IPS-15b (cell line): ENCODE measurements around the gene LIX1.

Source experiments
- H3K27me3 ChIP-seq: one replicate; pipeline ENCODE4 v1.6.1; 2013; ENCODE audit warnings: low read length; ENCODE audit not compliant: control insufficient read depth, insufficient read depth
- H3K36me3 ChIP-seq: one replicate; pipeline ENCODE4 v1.6.1; 2013; ENCODE audit warnings: low read length; ENCODE audit not compliant: control insufficient read depth, insufficient read depth
- H3K4me1 ChIP-seq: one replicate; pipeline ENCODE4 v1.6.1; 2013; ENCODE audit warnings: mild to moderate bottlenecking, low read length; ENCODE audit not compliant: control insufficient read depth, insufficient read depth
- H3K4me3 ChIP-seq: one replicate; pipeline ENCODE4 v1.5.1; 2013; ENCODE audit warnings: low read depth, low read length
- H3K9ac ChIP-seq: one replicate; pipeline ENCODE4 v1.6.1; 2013; ENCODE audit warnings: low read depth, mild to moderate bottlenecking, low read length
- H3K9me3 ChIP-seq: one replicate; pipeline ENCODE4 v1.6.1; 2013; ENCODE audit warnings: mild to moderate bottlenecking, low read length; ENCODE audit not compliant: control insufficient read depth, insufficient read depth

LIX1 gene

DNA sequence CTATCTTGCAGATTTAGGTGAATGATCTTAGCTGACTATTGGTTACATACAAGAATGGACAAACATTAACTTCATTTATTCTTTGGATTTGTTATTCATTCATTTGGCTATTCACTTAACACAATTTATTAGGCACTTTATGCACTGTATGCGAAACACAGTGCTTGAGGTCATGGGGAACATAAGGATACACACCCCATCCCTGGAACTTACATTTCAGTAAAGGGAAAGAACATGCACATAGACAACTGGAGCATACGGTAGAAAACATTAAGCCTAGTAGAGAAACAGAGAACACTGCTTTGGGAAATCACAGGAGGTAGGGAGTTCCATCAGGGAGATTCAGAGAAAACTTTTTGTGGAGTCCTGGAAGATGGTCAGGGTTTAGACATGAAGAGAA lies 22.2 kb downstream of the LIX1 start:
- Histone ChIP-seq H3K9ac (no peak overlapping the region), H3K9me3 (no peaks in the 10 kb centered on the region), H3K4me1 (peaks cover 2% of the 10 kb centered on the region), H3K4me3 (no peak overlapping the region), H3K36me3 (no peaks in the 10 kb centered on the region), H3K27me3 (no peaks in the 10 kb centered on the region)

DNA sequence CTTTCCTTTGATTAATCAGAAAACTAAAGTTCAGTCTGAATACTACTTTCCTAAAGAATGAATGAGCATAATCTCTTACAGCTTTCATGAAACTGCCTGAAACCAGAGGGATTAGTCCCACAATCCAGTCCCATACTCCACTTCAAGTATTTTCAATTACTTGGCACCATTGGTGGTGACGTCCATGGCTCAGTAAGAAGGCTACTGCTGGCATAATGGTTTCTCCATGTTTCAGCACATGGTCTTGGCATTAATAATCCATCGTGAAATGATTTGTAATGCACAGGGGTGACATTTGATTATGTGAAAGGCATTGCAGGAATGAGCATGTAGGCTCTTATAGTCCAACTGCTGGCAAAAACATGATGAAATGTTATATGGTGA lies 23.4 kb downstream of the LIX1 start:
- no peak overlapping the region for H3K9ac ChIP-seq
- H3K4me1 ChIP-seq, result no peaks in the 10 kb centered on the region
- H3K4me3 ChIP-seq, result no peak overlapping the region
- H3K36me3 ChIP-seq, result no peaks in the 10 kb centered on the region
- H3K9me3 ChIP-seq, result no peaks in the 10 kb centered on the region
- no peaks in the 10 kb centered on the region for H3K27me3 ChIP-seq

DNA sequence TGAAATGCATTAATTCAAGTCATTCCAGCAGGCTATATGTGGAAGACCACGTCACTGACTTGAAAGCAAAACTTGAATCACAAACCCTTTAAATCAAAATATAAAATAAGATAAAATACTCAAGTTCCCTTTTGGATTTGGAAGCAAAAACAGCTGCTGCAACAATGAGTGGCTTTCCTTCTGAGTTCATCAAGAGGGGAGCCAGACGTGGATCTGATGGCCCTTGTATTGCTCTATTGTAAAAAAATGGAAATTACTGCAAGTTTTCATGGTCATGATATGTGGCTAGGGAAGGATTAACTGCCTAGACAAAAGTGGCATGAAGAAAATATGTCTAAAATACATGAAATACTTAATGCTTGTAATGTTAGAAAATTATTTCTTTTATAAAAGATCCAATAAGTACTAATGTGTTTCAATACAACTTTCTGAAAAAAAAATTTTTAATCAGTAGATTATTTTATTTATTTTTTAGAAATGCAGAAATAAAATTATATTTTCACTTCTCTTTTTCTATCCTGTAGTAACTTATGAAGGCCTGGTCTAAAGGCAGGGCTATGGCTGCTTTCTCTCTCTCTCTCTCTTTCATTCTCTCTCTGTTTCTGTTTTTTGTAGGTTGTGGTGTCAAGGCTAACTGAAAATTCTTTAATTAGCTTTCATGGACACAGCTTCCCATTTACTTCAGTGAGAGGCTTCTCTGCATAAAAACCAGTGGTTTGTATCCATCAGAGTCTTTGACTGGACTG lies 24.0 kb downstream of the LIX1 start:
- no peak overlapping the region for H3K4me3 ChIP-seq
- H3K4me1 ChIP-seq, result no peaks in the 10 kb centered on the region
- H3K9ac ChIP-seq, result no peak overlapping the region

DNA sequence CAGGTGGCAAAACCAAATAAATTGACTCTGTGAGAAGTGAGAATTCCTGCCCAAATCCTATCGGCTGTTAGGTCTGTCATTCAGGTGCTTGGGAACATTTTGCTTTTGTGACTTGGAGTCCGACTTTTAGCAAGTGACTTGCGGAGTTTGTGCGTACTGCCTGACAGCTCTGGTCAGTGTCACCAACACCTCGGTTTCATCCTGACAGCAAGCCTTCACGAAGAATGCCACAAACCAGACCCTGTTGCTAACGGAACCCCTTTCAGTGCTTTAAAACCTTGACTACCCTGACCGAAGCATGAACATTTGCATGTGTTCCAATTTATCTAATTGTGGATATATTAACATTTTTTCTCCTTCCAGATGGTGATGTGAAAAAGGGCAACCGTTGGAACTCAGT lies 26.5 kb downstream of the LIX1 start:
- peaks cover 4% of the 10 kb centered on the region for H3K4me1 ChIP-seq
- no peaks in the 10 kb centered on the region for H3K27me3 ChIP-seq
- H3K9me3 ChIP-seq, result no peaks in the 10 kb centered on the region
- no peak overlapping the region for H3K4me3 ChIP-seq
- no peaks in the 10 kb centered on the region for H3K36me3 ChIP-seq
- no peak overlapping the region for H3K9ac ChIP-seq

More for the DNA sequence above, 24.0 kb downstream of the LIX1 start:
- no peaks in the 10 kb centered on the region for H3K27me3 ChIP-seq
- H3K36me3 ChIP-seq, result no peaks in the 10 kb centered on the region
- H3K9me3 ChIP-seq, result no peaks in the 10 kb centered on the region

DNA sequence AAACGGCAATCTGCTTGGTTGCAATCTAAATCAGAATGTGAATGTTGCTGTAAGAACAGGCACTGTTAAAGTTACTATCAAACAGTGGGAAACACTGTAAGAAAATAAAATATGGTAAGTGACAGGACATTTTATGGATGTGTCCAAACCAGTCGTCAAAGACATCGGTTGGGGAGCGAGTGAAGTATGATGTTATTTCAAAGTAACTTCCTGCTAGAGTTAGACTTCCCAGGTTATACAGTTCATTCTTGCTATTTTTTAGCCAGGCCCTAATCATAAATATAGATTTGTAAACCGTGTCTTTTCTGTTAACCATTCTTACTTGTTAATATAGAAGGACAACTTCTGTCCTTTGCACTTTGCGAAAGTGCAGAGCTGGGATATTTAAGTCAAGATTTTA lies 30.2 kb downstream of the LIX1 start:
- Histone ChIP-seq H3K27me3 (no peaks in the 10 kb centered on the region), H3K9ac (no peak overlapping the region), H3K4me1 (peaks cover 4% of the 10 kb centered on the region), H3K4me3 (no peak overlapping the region), H3K36me3 (no peaks in the 10 kb centered on the region), H3K9me3 (no peaks in the 10 kb centered on the region)

DNA sequence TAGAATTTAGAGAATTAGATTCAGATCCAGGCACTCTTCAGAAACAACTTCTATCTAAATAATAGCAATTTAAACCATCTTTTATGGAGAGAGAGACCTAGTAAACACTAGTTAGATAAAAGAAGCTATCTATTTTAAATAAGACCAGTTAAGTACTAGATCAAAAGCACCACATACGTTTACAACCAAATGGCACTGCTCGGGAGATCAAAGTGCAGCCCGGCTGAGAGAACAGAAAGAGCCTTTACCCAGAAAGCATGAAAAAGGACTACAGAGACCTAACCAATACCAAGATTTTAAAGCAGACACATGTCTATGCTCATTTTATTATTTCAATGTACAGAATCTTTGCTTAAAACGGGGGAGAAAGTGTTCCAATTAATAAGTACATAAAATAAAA lies 30.8 kb downstream of the LIX1 start:
- Histone ChIP-seq H3K4me1 (peaks cover 4% of the 10 kb centered on the region), H3K36me3 (no peaks in the 10 kb centered on the region), H3K4me3 (no peak overlapping the region), H3K9me3 (no peaks in the 10 kb centered on the region), H3K27me3 (no peaks in the 10 kb centered on the region), H3K9ac (no peak overlapping the region)

DNA sequence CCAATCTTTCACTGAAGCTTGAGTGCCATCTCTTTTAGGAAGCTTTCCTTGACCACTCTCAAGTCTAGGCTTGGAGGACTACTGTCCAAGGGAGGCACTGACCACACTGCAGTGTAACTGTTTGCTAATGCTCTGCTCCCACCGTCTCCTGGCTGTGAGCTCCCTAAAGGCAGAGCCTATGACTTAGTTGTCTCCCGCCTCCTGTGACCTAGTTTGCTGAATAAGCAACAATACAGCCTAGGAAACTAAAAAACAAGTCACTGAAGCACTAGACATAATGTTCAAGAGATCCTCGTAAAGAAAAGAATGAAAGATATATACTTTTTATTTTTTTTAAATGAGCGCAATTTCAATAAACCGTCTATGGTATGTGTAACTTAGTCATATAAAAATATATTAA lies 31.4 kb downstream of the LIX1 start:
- Histone ChIP-seq H3K9me3 (no peaks in the 10 kb centered on the region), H3K4me1 (peaks cover 4% of the 10 kb centered on the region), H3K36me3 (no peaks in the 10 kb centered on the region), H3K27me3 (no peaks in the 10 kb centered on the region), H3K4me3 (no peak overlapping the region), H3K9ac (no peak overlapping the region)

DNA sequence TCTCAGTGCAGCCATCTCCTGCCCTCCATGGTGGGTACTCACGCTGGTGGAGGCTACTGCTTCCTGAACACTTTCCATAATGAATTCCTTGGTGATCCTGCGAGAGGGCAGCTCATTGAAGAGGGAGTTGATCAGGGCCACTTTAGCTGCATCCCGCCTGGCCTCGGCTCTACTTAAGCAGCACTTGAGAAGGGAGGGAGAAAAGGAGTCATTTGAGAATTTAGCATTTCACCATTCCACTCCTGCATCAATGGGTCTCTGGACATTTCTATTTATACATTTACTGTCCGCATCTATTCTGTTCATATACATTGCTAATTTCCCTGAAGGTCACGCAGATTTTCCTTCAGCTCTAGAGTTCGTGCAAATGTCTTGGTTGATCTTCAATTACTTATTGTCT lies 35.1 kb downstream of the LIX1 start:
- no peak overlapping the region for H3K4me3 ChIP-seq
- no peaks in the 10 kb centered on the region for H3K9me3 ChIP-seq
- H3K4me1 ChIP-seq, result peaks cover 10% of the 10 kb centered on the region
- no peaks in the 10 kb centered on the region for H3K27me3 ChIP-seq
- H3K36me3 ChIP-seq, result no peaks in the 10 kb centered on the region
- no peak overlapping the region for H3K9ac ChIP-seq

DNA sequence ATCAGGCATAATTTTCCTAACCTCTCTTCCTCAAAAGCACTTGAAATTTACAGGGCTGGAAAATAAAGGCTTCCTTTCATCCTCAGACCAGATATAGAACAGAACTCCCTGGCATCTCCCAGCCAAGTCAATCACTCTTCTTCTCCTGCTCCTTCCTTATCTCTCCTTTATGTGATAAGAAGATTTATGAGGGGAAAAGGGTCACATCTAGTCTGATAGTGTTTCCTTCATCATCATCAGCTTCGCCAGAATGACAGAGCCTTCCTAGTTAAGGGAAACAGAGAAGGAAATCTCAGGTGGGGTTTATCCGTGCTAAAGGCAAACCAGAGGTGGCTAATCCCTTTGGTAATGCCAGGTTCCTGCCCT lies 36.2 kb downstream of the LIX1 start:
- Histone ChIP-seq H3K36me3 (no peaks in the 10 kb centered on the region), H3K4me1 (peaks cover 11% of the 10 kb centered on the region), H3K9me3 (no peaks in the 10 kb centered on the region), H3K27me3 (no peaks in the 10 kb centered on the region), H3K4me3 (no peak overlapping the region), H3K9ac (no peak overlapping the region)

DNA sequence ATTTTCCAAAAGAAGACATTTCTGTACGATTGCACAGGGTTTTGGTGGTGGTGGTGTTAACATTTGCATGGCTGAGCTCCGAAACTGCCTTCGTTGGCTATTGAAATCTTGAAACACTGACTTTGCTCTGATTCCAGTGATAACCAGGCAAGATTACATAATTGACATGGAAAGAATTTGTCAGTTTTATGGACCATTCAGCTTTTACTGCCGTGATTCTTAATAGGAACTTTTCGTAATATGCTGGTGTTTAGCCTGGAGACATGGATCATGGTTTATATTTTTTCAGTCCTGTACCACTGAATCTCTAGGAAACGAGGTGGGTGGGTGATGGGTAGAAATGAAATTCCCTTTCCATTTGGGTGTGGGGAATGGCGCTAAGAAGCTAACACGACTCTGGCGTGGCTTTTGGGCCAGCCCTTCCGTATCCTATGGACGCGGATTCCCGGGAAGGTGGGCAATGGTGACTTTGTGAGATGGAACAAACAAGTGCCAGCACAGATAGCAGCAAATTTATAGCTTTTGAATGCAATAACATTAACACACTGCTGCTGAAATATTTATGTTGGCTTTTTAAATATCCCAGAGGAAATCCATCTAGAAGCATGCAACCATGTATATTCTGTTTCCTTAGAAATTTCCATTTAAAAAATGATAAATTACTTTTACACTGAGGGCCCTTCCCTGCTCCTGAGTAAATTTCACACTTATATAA lies 36.8 kb downstream of the LIX1 start:
- H3K27me3 ChIP-seq, result no peaks in the 10 kb centered on the region
- H3K9me3 ChIP-seq, result no peaks in the 10 kb centered on the region
- H3K9ac ChIP-seq, result no peak overlapping the region
- no peak overlapping the region for H3K4me3 ChIP-seq
- peaks cover 12% of the 10 kb centered on the region for H3K4me1 ChIP-seq
- no peaks in the 10 kb centered on the region for H3K36me3 ChIP-seq

DNA sequence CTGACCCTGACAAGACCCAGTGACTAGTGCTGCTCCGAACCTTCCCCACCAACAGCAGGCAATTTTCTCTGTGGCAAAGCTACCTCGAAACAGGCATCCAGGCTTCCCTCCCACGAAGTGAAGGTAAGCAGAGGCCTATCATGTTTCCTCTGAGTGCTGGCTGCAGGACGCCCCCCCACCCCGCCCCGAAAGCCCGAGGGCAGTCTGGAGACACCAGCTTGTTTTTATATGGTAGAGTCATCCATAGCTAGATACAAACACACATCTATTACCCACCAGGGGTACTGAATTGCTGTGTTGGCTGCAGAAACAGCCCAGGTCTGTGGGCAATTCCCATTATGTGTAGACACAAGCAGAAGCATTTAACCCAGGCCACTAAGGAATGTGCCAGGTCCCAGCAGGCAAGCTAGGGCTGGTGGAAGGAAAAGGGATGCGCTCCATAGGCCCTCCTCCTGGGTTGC lies 40.4 kb downstream of the LIX1 start:
- Histone ChIP-seq H3K36me3 (no peaks in the 10 kb centered on the region), H3K9ac (no peak overlapping the region), H3K4me3 (no peak overlapping the region), H3K4me1 (peaks cover 12% of the 10 kb centered on the region), H3K9me3 (no peaks in the 10 kb centered on the region), H3K27me3 (no peaks in the 10 kb centered on the region)

DNA sequence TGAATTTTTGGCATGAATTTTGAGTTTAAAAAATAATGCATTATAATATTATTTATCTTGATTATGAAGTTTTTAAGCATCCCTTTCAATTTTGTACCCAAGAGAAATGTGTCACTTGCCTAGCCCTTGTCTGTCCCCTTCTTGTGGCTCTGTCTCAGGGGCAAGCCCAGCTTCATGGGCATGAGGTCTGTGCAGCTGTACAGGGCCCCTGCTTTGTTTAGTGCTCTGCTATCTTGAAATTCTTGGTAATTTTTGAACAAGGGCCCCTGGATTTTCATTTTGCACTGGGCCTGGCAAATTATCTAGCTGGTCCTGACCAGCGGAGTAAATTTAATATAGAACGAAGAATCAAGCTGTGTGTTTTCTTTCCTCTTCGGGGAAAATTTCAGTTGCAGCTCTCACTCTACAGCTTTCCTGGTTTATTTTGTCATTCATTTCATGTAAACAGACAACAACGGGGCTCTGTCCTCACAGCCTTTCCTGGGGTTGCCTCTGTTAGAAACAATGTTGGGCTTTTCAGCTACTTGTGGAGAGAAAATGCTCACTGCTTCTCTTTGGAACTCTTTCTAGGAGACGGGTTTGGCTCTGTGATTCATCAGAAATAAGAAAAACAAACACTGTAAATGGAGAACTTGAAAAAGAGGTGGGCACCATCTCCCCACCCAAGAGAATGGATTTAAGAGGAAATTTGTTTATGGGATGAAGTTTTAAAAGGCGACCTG lies 41.1 kb downstream of the LIX1 start:
- Histone ChIP-seq H3K9ac (no peak overlapping the region), H3K4me1 (peaks cover 13% of the 10 kb centered on the region), H3K36me3 (no peaks in the 10 kb centered on the region), H3K9me3 (no peaks in the 10 kb centered on the region), H3K27me3 (no peaks in the 10 kb centered on the region), H3K4me3 (no peak overlapping the region)
